ENCODE data around the gene CUL9. TPM values are rescaled to one million over a fixed set of nuclear protein-coding genes. Genes with fewer than 3 reads are reported as not detected.

The CUL9 gene
- total and polyA plus RNA-seq, 3 experiments from 2014 or later = 9.0 to 38.3 (median 35.3) TPM

GRCh38 chr6:43255408-43256054, 73.5 kb downstream of the CUL9 start:
- CTCF ChIA-PET = interaction anchor here (1.0 to 1.6 kb wide), 2 partner anchors 9 to 26 kb away, joined by 3 to 7 read pairs; partner anchors contain the start of gene DNPH1
- no peaks in the 10 kb centered on the region for H3K36me3 ChIP-seq (ENCODE audit: insufficient read depth, low read length)
- no peak overlapping the region for H3K27ac ChIP-seq (ENCODE audit: low read depth, low read length)
- no peaks in the 10 kb centered on the region for H3K9me3 ChIP-seq (ENCODE audit: low read length)
- no peak for DNase-seq
- H3K4me1 Mint-ChIP-seq = no peaks in the 10 kb centered on the region
- peak overlapping the region in 1 of 8 donors; percentile 17 for H3K27ac Mint-ChIP-seq
- no peaks in the 10 kb centered on the region for H3K36me3 Mint-ChIP-seq
- no peak overlapping the region for H3K4me3 ChIP-seq (ENCODE audit: low read length)
- POLR2A ChIA-PET = no interaction called here
- no peak overlapping the region for H3K4me3 Mint-ChIP-seq
- H3K9me3 Mint-ChIP-seq = no peaks in the 10 kb centered on the region
- H3K27me3 ChIP-seq (ENCODE audit: insufficient read depth, low read length, poor library complexity, severe bottlenecking) = peaks cover 3% of the 10 kb centered on the region
- peaks cover 15 to 46% of the 10 kb centered on the region in 2 donors for H3K27me3 Mint-ChIP-seq
- H3K4me1 ChIP-seq (ENCODE audit: insufficient read depth, low read length) = no peaks in the 10 kb centered on the region

GRCh38 chr6:43256670-43257366, 74.8 kb downstream of the CUL9 start:
- Mint-ChIP-seq H3K27ac (no peak overlapping the region), H3K36me3 (no peaks in the 10 kb centered on the region), H3K4me3 (no peak overlapping the region), H3K9me3 (no peaks in the 10 kb centered on the region), H3K27me3 (peaks cover 11 to 34% of the 10 kb centered on the region in 2 donors), H3K4me1 (no peaks in the 10 kb centered on the region)
- ChIA-PET POLR2A (no interaction called here), CTCF (interaction anchor here (1.0 to 1.6 kb wide), 2 partner anchors 8 to 27 kb away, joined by 3 to 7 read pairs; partner anchors contain the start of gene DNPH1)
- H3K27me3 ChIP-seq (ENCODE audit: insufficient read depth, low read length, poor library complexity, severe bottlenecking) = peaks cover 3% of the 10 kb centered on the region
- H3K4me3 ChIP-seq (ENCODE audit: low read length) = no peak overlapping the region
- no peaks in the 10 kb centered on the region for H3K36me3 ChIP-seq (ENCODE audit: insufficient read depth, low read length)
- DNase-seq = no peak
- H3K4me1 ChIP-seq (ENCODE audit: insufficient read depth, low read length) = no peaks in the 10 kb centered on the region
- no peaks in the 10 kb centered on the region for H3K9me3 ChIP-seq (ENCODE audit: low read length)
- no peak overlapping the region for H3K27ac ChIP-seq (ENCODE audit: low read depth, low read length)

- H3K36me3 Mint-ChIP-seq = no peaks in the 10 kb centered on the region
- peak overlapping the region in 1 of 8 donors; percentile 45 for H3K27ac Mint-ChIP-seq
- Histone ChIP-seq H3K4me1 (ENCODE audit: insufficient read depth, low read length) (no peaks in the 10 kb centered on the region), H3K27ac (ENCODE audit: low read depth, low read length) (no peak overlapping the region), H3K36me3 (ENCODE audit: insufficient read depth, low read length) (no peaks in the 10 kb centered on the region), H3K4me3 (ENCODE audit: low read length) (no peak overlapping the region), H3K9me3 (ENCODE audit: low read length) (no peaks in the 10 kb centered on the region), H3K27me3 (ENCODE audit: insufficient read depth, low read length, poor library complexity, severe bottlenecking) (peaks cover 3% of the 10 kb centered on the region)
- no peaks in the 10 kb centered on the region for H3K4me1 Mint-ChIP-seq
- POLR2A ChIA-PET = no interaction called here
- H3K9me3 Mint-ChIP-seq = no peaks in the 10 kb centered on the region
- no peak overlapping the region for H3K4me3 Mint-ChIP-seq
- DNase-seq = peak in 1 of 5 donors; percentile 22
- H3K27me3 Mint-ChIP-seq = peaks cover 7 to 31% of the 10 kb centered on the region in 2 donors
- CTCF ChIA-PET = no interaction called here
Observed at GRCh38 chr6:43257367-43258145, 75.6 kb downstream of the CUL9 start.

- Histone ChIP-seq H3K9me3 (ENCODE audit: low read length) (no peaks in the 10 kb centered on the region), H3K27ac (ENCODE audit: low read depth, low read length) (no peak overlapping the region), H3K27me3 (ENCODE audit: insufficient read depth, low read length, poor library complexity, severe bottlenecking) (no peaks in the 10 kb centered on the region), H3K4me3 (ENCODE audit: low read length) (no peak overlapping the region), H3K36me3 (ENCODE audit: insufficient read depth, low read length) (no peaks in the 10 kb centered on the region), H3K4me1 (ENCODE audit: insufficient read depth, low read length) (no peaks in the 10 kb centered on the region)
- H3K9me3 Mint-ChIP-seq = no peaks in the 10 kb centered on the region
- DNase-seq = peak in 1 of 5 donors; percentile 40
- ChIA-PET CTCF (no interaction called here), POLR2A (no interaction called here)
- no peaks in the 10 kb centered on the region for H3K4me1 Mint-ChIP-seq
- no peaks in the 10 kb centered on the region for H3K36me3 Mint-ChIP-seq
- H3K4me3 Mint-ChIP-seq = no peak overlapping the region
- H3K27me3 Mint-ChIP-seq = peaks cover 7 to 25% of the 10 kb centered on the region in 2 donors
- H3K27ac Mint-ChIP-seq = no peak overlapping the region
Observed at GRCh38 chr6:43258180-43258579, 76.2 kb downstream of the CUL9 start.

GRCh38 chr6:43258807-43259686, 77.1 kb downstream of the CUL9 start:
- Histone ChIP-seq H3K36me3 (ENCODE audit: insufficient read depth, low read length) (no peaks in the 10 kb centered on the region), H3K27ac (ENCODE audit: low read depth, low read length) (no peak overlapping the region), H3K4me1 (ENCODE audit: insufficient read depth, low read length) (no peaks in the 10 kb centered on the region), H3K27me3 (ENCODE audit: insufficient read depth, low read length, poor library complexity, severe bottlenecking) (no peaks in the 10 kb centered on the region), H3K4me3 (ENCODE audit: low read length) (no peak overlapping the region), H3K9me3 (ENCODE audit: low read length) (no peaks in the 10 kb centered on the region)
- peaks cover 0 to 3% (median 3%) of the 10 kb centered on the region in 3 donors for H3K4me1 Mint-ChIP-seq
- POLR2A ChIA-PET = no interaction called here
- DNase-seq = peak in 1 of 5 donors; percentile 45
- no peak overlapping the region for H3K4me3 Mint-ChIP-seq
- peaks cover 7 to 21% of the 10 kb centered on the region in 2 donors for H3K27me3 Mint-ChIP-seq
- CTCF ChIA-PET = no interaction called here
- no peaks in the 10 kb centered on the region for H3K36me3 Mint-ChIP-seq
- no peak overlapping the region for H3K27ac Mint-ChIP-seq
- no peaks in the 10 kb centered on the region for H3K9me3 Mint-ChIP-seq

GRCh38 chr6:43260791-43261190, 78.8 kb downstream of the CUL9 start:
- no peak overlapping the region for H3K4me3 Mint-ChIP-seq
- ChIA-PET POLR2A (no interaction called here), CTCF (no interaction called here)
- no peak for DNase-seq
- H3K4me3 ChIP-seq (ENCODE audit: low read length) = no peak overlapping the region
- H3K36me3 Mint-ChIP-seq = no peaks in the 10 kb centered on the region
- no peak overlapping the region for H3K27ac ChIP-seq (ENCODE audit: low read depth, low read length)
- peak overlapping the region in 4 of 8 donors; percentile 1 to 72 (median 12) for H3K27ac Mint-ChIP-seq
- H3K4me1 ChIP-seq (ENCODE audit: insufficient read depth, low read length) = no peaks in the 10 kb centered on the region
- H3K9me3 Mint-ChIP-seq = no peaks in the 10 kb centered on the region
- no peaks in the 10 kb centered on the region for H3K27me3 ChIP-seq (ENCODE audit: insufficient read depth, low read length, poor library complexity, severe bottlenecking)
- H3K36me3 ChIP-seq (ENCODE audit: insufficient read depth, low read length) = no peaks in the 10 kb centered on the region
- H3K9me3 ChIP-seq (ENCODE audit: low read length) = no peaks in the 10 kb centered on the region
- peaks cover 0 to 3% (median 3%) of the 10 kb centered on the region in 3 donors for H3K4me1 Mint-ChIP-seq
- H3K27me3 Mint-ChIP-seq = peaks cover 9 to 13% of the 10 kb centered on the region in 2 donors

GRCh38 chr6:43261198-43261597, 79.2 kb downstream of the CUL9 start:
- H3K4me3 ChIP-seq (ENCODE audit: low read length) = no peak overlapping the region
- no peaks in the 10 kb centered on the region for H3K9me3 ChIP-seq (ENCODE audit: low read length)
- Mint-ChIP-seq H3K4me1 (peaks cover 0 to 3% (median 3%) of the 10 kb centered on the region in 3 donors), H3K36me3 (no peaks in the 10 kb centered on the region), H3K27ac (peak overlapping the region in 1 of 8 donors; percentile 19), H3K27me3 (peaks cover 8 to 12% of the 10 kb centered on the region in 2 donors), H3K4me3 (no peak overlapping the region), H3K9me3 (no peaks in the 10 kb centered on the region)
- ChIA-PET CTCF (no interaction called here), POLR2A (no interaction called here)
- no peak overlapping the region for H3K27ac ChIP-seq (ENCODE audit: low read depth, low read length)
- DNase-seq = peak in 1 of 5 donors; percentile 26
- H3K4me1 ChIP-seq (ENCODE audit: insufficient read depth, low read length) = no peaks in the 10 kb centered on the region
- H3K27me3 ChIP-seq (ENCODE audit: insufficient read depth, low read length, poor library complexity, severe bottlenecking) = no peaks in the 10 kb centered on the region
- H3K36me3 ChIP-seq (ENCODE audit: insufficient read depth, low read length) = no peaks in the 10 kb centered on the region

Data from CD8-positive, alpha-beta memory T cell (primary cell).